GM15510 (cell line): ENCODE measurements around the gene KRTAP4-2.

Experiments
- POLR2A ChIP-seq: IDR thresholded peaks from 3 replicates; pipeline ENCODE4 v1.6.1; 2011; ENCODE audit warnings: borderline replicate concordance; ENCODE audit not compliant: insufficient read length; ENCODE audit errors: extremely low read depth

Gene KRTAP4-2

GRCh38 chr17:41141361-41141760 lies 36.7 kb downstream of the KRTAP4-2 start:
- no peak for TF ChIP-seq POLR2A

GRCh38 chr17:41140360-41141131 lies 37.5 kb downstream of the KRTAP4-2 start, which contains the start of gene KRTAP4-6:
Gene KRTAP4-6, minus strand, starts transcription at chr17:41140544. Its CDS starts 57 bp downstream, at chr17:41140487.
- TF ChIP-seq POLR2A: no peak

- TF ChIP-seq POLR2A: no peak
Measured at GRCh38 chr17:41133880-41134735, 43.9 kb downstream of the KRTAP4-2 start.

- TF ChIP-seq POLR2A: no peak
Measured at GRCh38 chr17:41131979-41132378, 46.0 kb downstream of the KRTAP4-2 start.
